Measurements from ENCODE around the gene AP1S1.

The AP1S1 gene

GRCh38 chr7:101121991-101122932 is 32.0 kb upstream of the AP1S1 start:
- no peaks in the 10 kb centered on the region for H3K36me3 ChIP-seq
- H3K27me3 ChIP-seq (ENCODE audit: insufficient read depth, low read depth, severe bottlenecking) = peaks cover 91% of the 10 kb centered on the region
- TF ChIP-seq, protein P1, sequence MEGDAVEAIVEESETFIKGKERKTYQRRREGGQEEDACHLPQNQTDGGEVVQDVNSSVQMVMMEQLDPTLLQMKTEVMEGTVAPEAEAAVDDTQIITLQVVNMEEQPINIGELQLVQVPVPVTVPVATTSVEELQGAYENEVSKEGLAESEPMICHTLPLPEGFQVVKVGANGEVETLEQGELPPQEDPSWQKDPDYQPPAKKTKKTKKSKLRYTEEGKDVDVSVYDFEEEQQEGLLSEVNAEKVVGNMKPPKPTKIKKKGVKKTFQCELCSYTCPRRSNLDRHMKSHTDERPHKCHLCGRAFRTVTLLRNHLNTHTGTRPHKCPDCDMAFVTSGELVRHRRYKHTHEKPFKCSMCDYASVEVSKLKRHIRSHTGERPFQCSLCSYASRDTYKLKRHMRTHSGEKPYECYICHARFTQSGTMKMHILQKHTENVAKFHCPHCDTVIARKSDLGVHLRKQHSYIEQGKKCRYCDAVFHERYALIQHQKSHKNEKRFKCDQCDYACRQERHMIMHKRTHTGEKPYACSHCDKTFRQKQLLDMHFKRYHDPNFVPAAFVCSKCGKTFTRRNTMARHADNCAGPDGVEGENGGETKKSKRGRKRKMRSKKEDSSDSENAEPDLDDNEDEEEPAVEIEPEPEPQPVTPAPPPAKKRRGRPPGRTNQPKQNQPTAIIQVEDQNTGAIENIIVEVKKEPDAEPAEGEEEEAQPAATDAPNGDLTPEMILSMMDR (IDR thresholded peaks at IDR 0.05; ENCODE audit: low read depth, low read length) = no peak
- no peak for DNase-seq
- no peak overlapping the region for H3K27ac ChIP-seq
- peaks cover 4% of the 10 kb centered on the region for H3K9me3 ChIP-seq (ENCODE audit: severe bottlenecking)
- no peak overlapping the region for H3K4me3 ChIP-seq (ENCODE audit: low read depth, low read length)

GRCh38 chr7:101122933-101123702 is 31.2 kb upstream of the AP1S1 start:
- H3K27me3 ChIP-seq (ENCODE audit: insufficient read depth, low read depth, severe bottlenecking) = peaks cover 91% of the 10 kb centered on the region
- H3K4me3 ChIP-seq (ENCODE audit: low read depth, low read length) = no peak overlapping the region
- TF ChIP-seq, protein P1 (IDR thresholded peaks at IDR 0.05; ENCODE audit: low read depth, low read length) = no peak
- H3K36me3 ChIP-seq = no peaks in the 10 kb centered on the region
- DNase-seq = no peak
- H3K9me3 ChIP-seq (ENCODE audit: severe bottlenecking) = peaks cover 4% of the 10 kb centered on the region
- no peak overlapping the region for H3K27ac ChIP-seq

DNA sequence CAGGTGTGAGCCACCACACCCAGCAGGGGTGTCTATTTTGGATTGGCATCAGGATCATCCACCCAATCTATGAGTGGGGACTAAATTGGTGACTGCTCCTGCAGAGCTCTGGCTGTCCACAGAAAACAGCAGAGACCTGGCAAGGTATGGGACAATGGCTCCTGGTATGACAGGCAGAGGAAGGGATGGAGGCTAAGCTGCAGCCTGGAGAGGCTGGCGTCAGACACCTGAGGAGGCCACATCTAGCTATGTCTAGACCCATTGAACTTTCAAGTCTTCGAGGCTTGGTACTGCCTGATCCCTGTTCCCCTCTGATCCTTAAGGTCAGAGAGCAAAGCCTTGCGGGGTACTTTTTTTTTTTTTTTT is 30.6 kb upstream of the AP1S1 start:
- TF ChIP-seq, protein P1 (IDR thresholded peaks at IDR 0.05; ENCODE audit: low read depth, low read length) = no peak
- Histone ChIP-seq H3K9me3 (ENCODE audit: severe bottlenecking) (peaks cover 4% of the 10 kb centered on the region), H3K4me3 (ENCODE audit: low read depth, low read length) (no peak overlapping the region), H3K36me3 (no peaks in the 10 kb centered on the region), H3K27ac (no peak overlapping the region), H3K27me3 (ENCODE audit: insufficient read depth, low read depth, severe bottlenecking) (peaks cover 94% of the 10 kb centered on the region)
- DNase-seq = no peak

DNA sequence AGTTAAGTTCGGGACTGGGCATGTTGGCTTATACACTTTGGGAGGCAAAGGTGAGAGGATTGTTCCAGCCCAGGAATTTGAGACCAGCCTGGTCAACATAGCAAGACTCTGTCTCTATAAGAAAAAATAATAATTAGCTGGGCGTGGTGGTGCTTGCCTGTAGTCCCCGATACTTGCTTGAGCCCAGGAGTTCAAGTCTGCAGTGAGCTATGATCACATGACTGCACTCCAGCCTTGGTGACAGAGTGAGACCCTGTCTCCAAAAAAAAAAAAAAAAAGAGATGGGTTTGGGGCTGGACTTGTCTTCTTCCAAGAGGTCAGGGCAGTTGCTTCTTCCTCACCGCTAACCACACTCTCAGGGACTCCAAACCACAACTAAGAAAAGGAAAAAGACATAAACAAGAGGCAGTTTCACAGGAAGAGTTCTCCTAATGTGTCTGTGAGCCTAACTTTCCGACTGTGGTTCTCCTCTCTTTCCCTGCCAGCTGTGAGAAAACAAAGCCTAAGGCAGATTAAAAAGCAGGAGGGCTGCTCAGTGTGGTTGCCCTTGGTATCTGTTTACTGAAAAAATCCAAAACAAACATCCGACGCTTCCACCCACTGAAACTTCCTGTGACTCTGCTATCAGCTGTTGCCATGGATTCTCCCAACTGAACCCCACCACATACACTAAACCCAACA is 29.8 kb upstream of the AP1S1 start:
- Histone ChIP-seq H3K4me3 (ENCODE audit: low read depth, low read length) (no peak overlapping the region), H3K9me3 (ENCODE audit: severe bottlenecking) (peaks cover 4% of the 10 kb centered on the region), H3K27me3 (ENCODE audit: insufficient read depth, low read depth, severe bottlenecking) (peaks cover 91% of the 10 kb centered on the region), H3K36me3 (no peaks in the 10 kb centered on the region), H3K27ac (no peak overlapping the region)
- no peak for DNase-seq
- TF ChIP-seq, protein P1 (IDR thresholded peaks at IDR 0.05; ENCODE audit: low read depth, low read length) = no peak

DNA sequence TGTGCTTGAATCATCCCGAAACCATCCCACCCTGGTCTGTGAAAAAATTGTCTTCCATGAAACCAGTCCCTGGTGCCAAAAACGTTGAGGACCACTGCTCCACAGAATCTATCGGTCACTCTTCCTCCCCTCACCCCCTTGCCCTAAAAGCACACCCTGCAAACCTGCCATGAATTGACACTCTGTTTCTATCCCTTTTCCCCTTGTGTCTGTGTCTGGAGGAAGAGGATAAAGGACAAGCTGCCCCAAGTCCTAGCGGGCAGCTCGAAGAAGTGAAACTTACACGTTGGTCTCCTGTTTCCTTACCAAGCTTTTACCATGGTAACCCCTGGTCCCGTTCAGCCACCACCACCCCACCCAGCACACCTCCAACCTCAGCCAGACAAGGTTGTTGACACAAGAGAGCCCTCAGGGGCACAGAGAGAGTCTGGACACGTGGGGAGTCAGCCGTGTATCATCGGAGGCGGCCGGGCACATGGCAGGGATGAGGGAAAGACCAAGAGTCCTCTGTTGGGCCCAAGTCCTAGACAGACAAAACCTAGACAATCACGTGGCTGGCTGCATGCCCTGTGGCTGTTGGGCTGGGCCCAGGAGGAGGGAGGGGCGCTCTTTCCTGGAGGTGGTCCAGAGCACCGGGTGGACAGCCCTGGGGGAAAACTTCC is 28.2 kb upstream of the AP1S1 start:
- no peak for DNase-seq

More for the DNA sequence above, 28.2 kb upstream of the AP1S1 start:
- Histone ChIP-seq H3K36me3 (no peaks in the 10 kb centered on the region), H3K4me3 (ENCODE audit: low read depth, low read length) (no peak overlapping the region), H3K27me3 (ENCODE audit: insufficient read depth, low read depth, severe bottlenecking) (peaks cover 90% of the 10 kb centered on the region), H3K27ac (no peak overlapping the region), H3K9me3 (ENCODE audit: severe bottlenecking) (peaks cover 4% of the 10 kb centered on the region)
- TF ChIP-seq, protein P1 (IDR thresholded peaks at IDR 0.05; ENCODE audit: low read depth, low read length) = no peak
